IMR-90 (cell line): Measurements from ENCODE around the gene MPZL2. TPM values are rescaled to one million over a fixed set of nuclear protein-coding genes. Genes with fewer than 3 reads are reported as not detected.

Experiments
- ATAC-seq: fragments of 200-7000 bp; cut with Tn5 transposase; 2 replicates; pipeline ENCODE4 v1.9.1; 2020; ENCODE audit warnings: low read depth, mild to moderate bottlenecking, moderate library complexity
- BruUV-seq: library from RNA; stranded (reverse); fragments of 400-500 nt; replicated peaks from 2 replicates; lab custom pipeline; 2021; lab: Mats Ljungman, UMichigan
- CTCF ChIA-PET: fragments of 300-600 bp; formaldehyde crosslinking; extraction: SDS; loops from one replicate; lab custom pipeline; 2021; ENCODE audit warnings: antibody characterized with exemption; lab: Yijun Ruan, JAX
- POLR2A ChIA-PET: fragments of 300-600 bp; sonication (Branson Sonifier 250); formaldehyde crosslinking; loops from one replicate; lab custom pipeline; 2022; ENCODE audit warnings: antibody characterized with exemption; ENCODE audit not compliant: unreplicated experiment; lab: Charles Lee
- DNase-seq: peaks from one replicate; pipeline ENCODE4 v3.0.0; 2013
- H2AFZ ChIP-seq: replicated peaks from 2 replicates; pipeline ENCODE3; 2013; ENCODE audit warnings: low read length, mild to moderate bottlenecking; ENCODE audit not compliant: poor library complexity
- H2AK5ac ChIP-seq: 2 replicates; pipeline ENCODE4 v1.6.1; 2013; ENCODE audit warnings: low read depth, low read length, inconsistent platforms
- H2AK9ac ChIP-seq: replicated peaks from 2 replicates; pipeline ENCODE3; 2013; ENCODE audit warnings: mild to moderate bottlenecking, low read depth, low read length, moderate library complexity; ENCODE audit not compliant: poor library complexity
- H2BK120ac ChIP-seq: 2 replicates; pipeline ENCODE4 v1.6.1; 2013; ENCODE audit warnings: low read depth, low read length, inconsistent platforms
- H2BK15ac ChIP-seq: 3 replicates; pipeline ENCODE4 v1.6.1; 2013; ENCODE audit warnings: low read depth, low read length, inconsistent platforms
- H2BK20ac ChIP-seq: 2 replicates; pipeline ENCODE4 v1.6.1; 2013; ENCODE audit warnings: low read depth, mild to moderate bottlenecking, inconsistent platforms, low read length, moderate library complexity
- H2BK5ac ChIP-seq: 2 replicates; pipeline ENCODE4 v1.6.1; 2013; ENCODE audit warnings: mild to moderate bottlenecking, low read depth, low read length, inconsistent platforms; ENCODE audit not compliant: poor library complexity, severe bottlenecking
- H3K14ac ChIP-seq: replicated peaks from 2 replicates; pipeline ENCODE4 v1.6.1; 2013; ENCODE audit warnings: low read depth, low read length, inconsistent platforms
- H3K18ac ChIP-seq: 2 replicates; pipeline ENCODE4 v1.6.1; 2013; ENCODE audit warnings: low read depth, low read length, control low read depth
- H3K23ac ChIP-seq: 2 replicates; pipeline ENCODE4 v1.6.1; 2013; ENCODE audit warnings: low read depth, low read length, inconsistent platforms
- H3K27ac ChIP-seq: 2 replicates; pipeline ENCODE4 v1.5.1; 2013; ENCODE audit warnings: mild to moderate bottlenecking, control low read depth, low read length; ENCODE audit not compliant: insufficient read depth
- H3K27me3 ChIP-seq: 2 replicates; pipeline ENCODE4 v1.6.1; 2013; ENCODE audit warnings: low read length; ENCODE audit not compliant: control insufficient read depth, insufficient read depth
- H3K36me3 ChIP-seq: 2 replicates; pipeline ENCODE4 v1.6.1; 2013; ENCODE audit warnings: low read length, mixed read lengths; ENCODE audit not compliant: control insufficient read depth, insufficient read depth
- H3K4ac ChIP-seq: 2 replicates; pipeline ENCODE4 v1.6.1; 2013; ENCODE audit warnings: low read depth, low read length, inconsistent platforms
- H3K4me1 ChIP-seq: 2 replicates; pipeline ENCODE4 v1.6.1; 2013; ENCODE audit warnings: low read length, mixed read lengths; ENCODE audit not compliant: control insufficient read depth, insufficient read depth
- H3K4me2 ChIP-seq: 2 replicates; pipeline ENCODE4 v1.6.1; 2013; ENCODE audit warnings: low read depth, mild to moderate bottlenecking, control low read depth, low read length, moderate library complexity
- H3K4me3 ChIP-seq: 2 replicates; pipeline ENCODE4 v1.5.1; 2013; ENCODE audit warnings: low read depth, mild to moderate bottlenecking, control low read depth, low read length, moderate library complexity; ENCODE audit not compliant: insufficient read depth
- H3K56ac ChIP-seq: 2 replicates; pipeline ENCODE4 v1.6.1; 2013; ENCODE audit warnings: low read length, inconsistent platforms; ENCODE audit not compliant: insufficient read depth; ENCODE audit errors: extremely low read depth
- H3K79me1 ChIP-seq, 2 experiments: 2 replicates each; pipeline ENCODE4 v1.6.1; 2013; ENCODE audit warnings: low read length in 2 of 2, inconsistent platforms in 1 of 2, low read depth in 1 of 2
- H3K9ac ChIP-seq: 2 replicates; pipeline ENCODE4 v1.6.1; 2013; ENCODE audit warnings: low read depth, low read length, control low read depth
- H3K9me1 ChIP-seq: 2 replicates; pipeline ENCODE4 v1.6.1; 2013; ENCODE audit warnings: low read length, inconsistent platforms; ENCODE audit not compliant: insufficient read depth
- H3K9me3 ChIP-seq: 2 replicates; pipeline ENCODE4 v1.6.1; 2013; ENCODE audit warnings: low read length; ENCODE audit not compliant: control insufficient read depth, insufficient read depth
- H4K20me1 ChIP-seq: 2 replicates; pipeline ENCODE4 v1.6.1; 2013; ENCODE audit warnings: low read length, inconsistent platforms; ENCODE audit not compliant: insufficient read depth
- H4K5ac ChIP-seq: 2 replicates; pipeline ENCODE4 v1.6.1; 2013; ENCODE audit warnings: mild to moderate bottlenecking, low read depth, low read length, control low read depth
- H4K8ac ChIP-seq, 2 experiments: 2 replicates each; pipeline ENCODE4 v1.6.1; 2013; ENCODE audit warnings: low read depth in 2 of 2, low read length in 2 of 2, control low read depth in 1 of 2, inconsistent platforms in 1 of 2
- H4K91ac ChIP-seq: 2 replicates; pipeline ENCODE4 v1.6.1; 2013; ENCODE audit warnings: low read depth, low read length, inconsistent platforms; ENCODE audit not compliant: insufficient read depth
- POLR2A ChIP-seq: IDR thresholded peaks from 2 replicates; pipeline ENCODE4 v1.6.1; 2012; ENCODE audit warnings: mild to moderate bottlenecking, low read depth, low read length
- WGBS, 2 experiments: methylation state at CpG; one replicate each; pipeline versions ENCODE4 v1.1.5 to v1.1.7; 2013; ENCODE audit warnings: missing lambda C conversion rate in 2 of 2; ENCODE audit not compliant: insufficient read length in 1 of 2; ENCODE audit errors: extremely low coverage in 2 of 2; 5-methylcytosine and 5-hydroxymethylcytosine counted together
- dilution Hi-C: fragments of 300-500 bp; cut with HindIII; formaldehyde crosslinking; loops from one replicate; pipeline ENCODE4 v1.14.3; 2018; ENCODE audit warnings: low sequenced_read_pairs; ENCODE audit not compliant: unreplicated experiment
- in situ Hi-C: fragments of 300-500 bp; cut with MboI; formaldehyde crosslinking; loops from 3 replicates; pipeline ENCODE4 v1.14.3; 2019; ENCODE audit warnings: low sequenced_read_pairs, inconsistent platforms, mixed read lengths
- intact Hi-C: fragments of 100-400 bp; cut with micrococcal nuclease; formaldehyde crosslinking; loops from 2 replicates; pipeline ENCODE4 v1.10.0; 2022
- polyA plus RNA-seq, 3 experiments: library from polyadenylated mRNA; depleted of rRNA; stranded (reverse); fragments of >200 nt; gene quantifications; 2 replicates each; pipeline ENCODE4 v1.2.3, GENCODE V29; 2012; ENCODE audit warnings: low replicate concordance in 1 of 3
- total RNA-seq: library from RNA; depleted of rRNA; stranded (reverse); fragments of >200 nt; gene quantifications from 2 replicates; pipeline ENCODE4 v1.2.3, GENCODE V29; 2012

Gene MPZL2
- total and polyA plus RNA-seq, 2 of the 4 experiments (the other 2 are of a cell fraction): not detected

GRCh38 chr11:118215262-118215661 is 48.8 kb downstream of the MPZL2 start:
- Histone ChIP-seq H4K20me1 (no peaks in the 10 kb centered on the region), H3K4me3 (no peak overlapping the region), H2BK5ac (no peak overlapping the region), H4K8ac (no peak overlapping the region), H3K9me3 (no peaks in the 10 kb centered on the region), H2BK20ac (no peak overlapping the region), H2AK5ac (no peak overlapping the region), H3K4me1 (no peaks in the 10 kb centered on the region), H3K27me3 (peaks cover 20% of the 10 kb centered on the region), H3K27ac (no peak overlapping the region), H3K4ac (no peak overlapping the region), H2AFZ (no peak overlapping the region), H3K79me1 (no peaks in the 10 kb centered on the region), H2BK120ac (no peak overlapping the region), H3K18ac (no peak overlapping the region), H2BK15ac (no peak overlapping the region), H2AK9ac (no peak overlapping the region), H3K9me1 (no peaks in the 10 kb centered on the region), H3K4me2 (no peak overlapping the region), H3K36me3 (no peaks in the 10 kb centered on the region), H3K56ac (no peak overlapping the region), H4K91ac (no peak overlapping the region), H4K5ac (no peak overlapping the region), H3K14ac (no peak overlapping the region), H3K23ac (no peak overlapping the region), H3K9ac (no peak overlapping the region)
- intact Hi-C loops (no loop called here), dilution Hi-C loops (no loop called here), in situ Hi-C loops (no loop called here)
- no CpG with 5 or more reads among the region's 3 CpGs for WGBS, 2 experiments
- no TSS peak for BruUV-seq
- ChIA-PET CTCF (no interaction called here), POLR2A (no interaction called here)
- ATAC-seq (no peak), DNase-seq (no peak)
- TF ChIP-seq POLR2A: no peak
